Measurements from ENCODE around the gene SH2D7. TPM values are rescaled to one million over a fixed set of nuclear protein-coding genes. Genes with fewer than 3 reads are reported as not detected.

The SH2D7 gene
- total RNA-seq, 1 experiment from 2014 or later = not detected

DNA sequence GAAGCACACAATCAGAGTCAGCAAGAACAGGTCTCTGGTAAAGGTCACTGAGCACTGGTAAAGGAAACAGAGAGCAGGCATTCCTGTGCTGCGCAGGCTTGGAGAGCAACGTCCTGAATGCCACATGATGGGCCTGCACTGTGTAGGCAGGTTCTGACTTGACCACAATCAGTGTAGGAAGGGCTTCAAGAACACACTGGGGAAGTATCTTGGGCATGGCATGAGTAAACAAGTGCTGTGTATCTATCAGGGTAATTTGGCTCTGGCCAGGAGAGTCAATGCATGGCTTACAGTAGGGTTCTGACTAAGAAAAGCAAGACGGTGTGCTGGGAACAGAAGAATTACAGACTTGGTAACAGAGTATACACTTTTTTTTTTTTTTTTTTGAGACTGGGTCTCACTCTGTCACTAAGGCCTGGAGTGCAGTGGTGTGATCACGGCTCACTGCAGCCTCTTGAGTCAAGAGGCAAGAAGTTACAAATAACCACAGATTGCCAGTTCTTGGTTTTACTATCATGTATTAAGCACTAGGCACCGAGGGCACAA lies 45.5 kb upstream of the SH2D7 start:
- no peaks in the 10 kb centered on the region for H3K23me2 ChIP-seq (ENCODE audit: insufficient read length, low read depth, low read length, poor library complexity, severe bottlenecking)
- no peak for TF ChIP-seq CTCF (conservative IDR thresholded peaks at IDR 0.05)
- H4K91ac ChIP-seq (ENCODE audit: insufficient read length, low read depth, low read length) = no peak overlapping the region
- H3T11ph ChIP-seq (ENCODE audit: low read length) = no peak overlapping the region
- H3K9me3 ChIP-seq (ENCODE audit: control insufficient read depth, low read depth, low read length) = no peaks in the 10 kb centered on the region
- no peaks in the 10 kb centered on the region; the same call in 1 of the 2 replicates for H3K4me1 ChIP-seq (ENCODE audit: insufficient read depth, low read length)
- no peak overlapping the region for H2BK5ac ChIP-seq (ENCODE audit: insufficient read length, low read length)
- H3K9me3 Mint-ChIP-seq = no peaks in the 10 kb centered on the region
- H3K23ac ChIP-seq (ENCODE audit: insufficient read length, low read depth, low read length) = no peak overlapping the region
- H3K36me3 Mint-ChIP-seq (ENCODE audit: insufficient read depth in 1 of 3, low read depth in 3 of 3) = peaks cover 0 to 11% (median 7%) of the 10 kb centered on the region in 3 experiments; a peak in 3 of 7 replicates
- peaks cover 13 to 14% of the 10 kb centered on the region in 2 experiments for H3K4me1 Mint-ChIP-seq
- H4K5ac ChIP-seq (ENCODE audit: insufficient read length, low read depth, low read length) = no peak overlapping the region
- H2BK20ac ChIP-seq (ENCODE audit: low read depth, low read length, poor library complexity, severe bottlenecking) = no peak overlapping the region
- H2AK5ac ChIP-seq (ENCODE audit: insufficient read length, low read length) = no peak overlapping the region
- H3K79me2 ChIP-seq (ENCODE audit: insufficient read depth, low read length) = no peaks in the 10 kb centered on the region
- no peak overlapping the region for H3K56ac ChIP-seq (ENCODE audit: insufficient read length, low read depth, low read length)
- no peak overlapping the region for H3K4me3 Mint-ChIP-seq
- no peaks in the 10 kb centered on the region for H4K20me1 ChIP-seq (ENCODE audit: control insufficient read depth, insufficient read depth, insufficient read length)
- no peaks in the 10 kb centered on the region for H3K27me3 ChIP-seq (ENCODE audit: insufficient read depth, low read length)
- no peak overlapping the region for H4K8ac ChIP-seq (replicated peaks; ENCODE audit: insufficient read length, low read depth, low read length)
- H2BK12ac ChIP-seq (ENCODE audit: insufficient read length, low read depth, low read length) = no peak overlapping the region
- H3K14ac ChIP-seq (ENCODE audit: insufficient read depth, low read length) = no peak overlapping the region
- no peak overlapping the region for H2AFZ ChIP-seq (ENCODE audit: low read length)
- no peak overlapping the region for H2BK120ac ChIP-seq (ENCODE audit: low read depth, low read length, poor library complexity, severe bottlenecking)
- H3K27ac Mint-ChIP-seq = 0 out of 7 replicates have a peak overlapping the region, but pooled peaks of 1 of the 3 experiments have one; percentile 30
- no peak overlapping the region for H2BK15ac ChIP-seq (ENCODE audit: low read depth, low read length)
- no peak for DNase-seq
- H3K4ac ChIP-seq (ENCODE audit: low read depth, low read length) = no peak overlapping the region
- H3K79me1 ChIP-seq (ENCODE audit: insufficient read depth, low read depth, low read length, poor library complexity, severe bottlenecking) = no peaks in the 10 kb centered on the region
- WGBS (ENCODE audit: extremely low coverage, insufficient read length, low lambda C conversion rate) = no CpG with 5 or more reads among the region's 5 CpGs
- no peak overlapping the region for H3K27ac ChIP-seq (ENCODE audit: insufficient read length, low read depth, low read length)
- no peak overlapping the region for H3K18ac ChIP-seq (ENCODE audit: insufficient read length, low read depth, low read length)
- H3K4me2 ChIP-seq (ENCODE audit: insufficient read depth, insufficient read length, low read length) = no peak overlapping the region
- H3K27me3 Mint-ChIP-seq (ENCODE audit: low read depth) = no peaks in the 10 kb centered on the region
- no peak overlapping the region for H3K9ac ChIP-seq (ENCODE audit: extremely low read depth, insufficient read length, low read length)
